SK-N-SH (cell line): ENCODE results near the gene RBM17.

Experiments used
- FOXM1 ChIP-seq: IDR thresholded peaks from 2 replicates; pipeline ENCODE4 v1.4.0; 2012; ENCODE audit warnings: low read depth, mild to moderate bottlenecking
- POLR2AphosphoS5 ChIP-seq: IDR thresholded peaks from 2 replicates; pipeline ENCODE4 v1.6.1; 2012; ENCODE audit warnings: low read depth, low read length
- TAF1 ChIP-seq: IDR thresholded peaks from 2 replicates; pipeline ENCODE4 v1.6.1; 2012; ENCODE audit warnings: low read depth, mild to moderate bottlenecking, low read length, moderate library complexity, borderline replicate concordance
- YY1 ChIP-seq: IDR thresholded peaks from 2 replicates; pipeline ENCODE4 v1.4.0; 2012; ENCODE audit warnings: low read depth, mild to moderate bottlenecking
- TF ChIP-seq, protein P1 (sequence below): IDR thresholded peaks from 2 replicates; pipeline ENCODE4 v1.4.0; 2012; ENCODE audit warnings: low read depth, borderline replicate concordance
- TF ChIP-seq, protein P2 (sequence below): fragments of 200-600 bp; sonication (generic); IDR thresholded peaks from 2 replicates; pipeline ENCODE4 v1.6.1; 2017; ENCODE audit warnings: antibody characterized with exemption, mild to moderate bottlenecking, moderate library complexity
- TF ChIP-seq, protein P3 (sequence below): fragments of 150-350 bp; IDR thresholded peaks from 2 replicates; pipeline ENCODE4 v1.6.1; 2016; ENCODE audit warnings: mild to moderate bottlenecking, low read depth, low read length

DNA sequence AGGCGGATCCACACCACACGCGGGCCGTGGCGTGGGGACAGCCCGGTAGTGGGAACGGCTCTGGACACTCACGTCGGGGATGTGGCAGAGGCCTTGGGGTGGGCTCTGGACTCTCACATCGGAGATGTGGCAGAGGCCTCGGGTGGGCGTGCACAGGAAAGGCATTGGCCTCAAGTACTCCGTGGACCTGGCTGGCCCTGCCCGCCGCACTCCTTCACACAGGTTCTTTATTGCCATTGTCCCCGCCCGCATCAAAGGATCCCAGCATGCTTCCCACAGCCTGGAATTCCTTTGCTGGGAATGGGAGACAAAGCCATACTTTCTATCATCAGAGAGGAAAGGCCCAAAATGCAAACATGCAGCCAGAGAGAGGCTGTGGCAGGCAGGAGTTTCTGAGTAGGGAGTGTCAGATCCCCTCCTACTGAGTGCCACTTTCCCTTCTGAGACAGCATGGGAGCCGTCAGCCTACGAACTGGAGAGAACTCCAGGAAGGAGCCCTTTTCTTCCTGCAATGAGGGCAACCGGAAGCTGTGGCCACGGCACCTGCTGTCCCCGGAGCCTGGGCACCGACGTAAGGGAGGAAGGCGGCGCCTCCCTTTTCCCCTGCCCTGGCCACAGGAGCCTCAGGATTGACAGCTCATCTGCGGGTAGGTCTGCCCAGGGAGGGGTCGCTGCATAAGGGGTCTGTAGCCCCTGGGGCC lies 51.5 kb downstream of the RBM17 start:
- TF ChIP-seq POLR2AphosphoS5 = no peak
- TF ChIP-seq YY1 = no peak
- TF ChIP-seq, protein P1, sequence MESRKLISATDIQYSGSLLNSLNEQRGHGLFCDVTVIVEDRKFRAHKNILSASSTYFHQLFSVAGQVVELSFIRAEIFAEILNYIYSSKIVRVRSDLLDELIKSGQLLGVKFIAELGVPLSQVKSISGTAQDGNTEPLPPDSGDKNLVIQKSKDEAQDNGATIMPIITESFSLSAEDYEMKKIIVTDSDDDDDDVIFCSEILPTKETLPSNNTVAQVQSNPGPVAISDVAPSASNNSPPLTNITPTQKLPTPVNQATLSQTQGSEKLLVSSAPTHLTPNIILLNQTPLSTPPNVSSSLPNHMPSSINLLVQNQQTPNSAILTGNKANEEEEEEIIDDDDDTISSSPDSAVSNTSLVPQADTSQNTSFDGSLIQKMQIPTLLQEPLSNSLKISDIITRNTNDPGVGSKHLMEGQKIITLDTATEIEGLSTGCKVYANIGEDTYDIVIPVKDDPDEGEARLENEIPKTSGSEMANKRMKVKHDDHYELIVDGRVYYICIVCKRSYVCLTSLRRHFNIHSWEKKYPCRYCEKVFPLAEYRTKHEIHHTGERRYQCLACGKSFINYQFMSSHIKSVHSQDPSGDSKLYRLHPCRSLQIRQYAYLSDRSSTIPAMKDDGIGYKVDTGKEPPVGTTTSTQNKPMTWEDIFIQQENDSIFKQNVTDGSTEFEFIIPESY = no peak
- TF ChIP-seq TAF1 = no peak
- TF ChIP-seq, protein P2, sequence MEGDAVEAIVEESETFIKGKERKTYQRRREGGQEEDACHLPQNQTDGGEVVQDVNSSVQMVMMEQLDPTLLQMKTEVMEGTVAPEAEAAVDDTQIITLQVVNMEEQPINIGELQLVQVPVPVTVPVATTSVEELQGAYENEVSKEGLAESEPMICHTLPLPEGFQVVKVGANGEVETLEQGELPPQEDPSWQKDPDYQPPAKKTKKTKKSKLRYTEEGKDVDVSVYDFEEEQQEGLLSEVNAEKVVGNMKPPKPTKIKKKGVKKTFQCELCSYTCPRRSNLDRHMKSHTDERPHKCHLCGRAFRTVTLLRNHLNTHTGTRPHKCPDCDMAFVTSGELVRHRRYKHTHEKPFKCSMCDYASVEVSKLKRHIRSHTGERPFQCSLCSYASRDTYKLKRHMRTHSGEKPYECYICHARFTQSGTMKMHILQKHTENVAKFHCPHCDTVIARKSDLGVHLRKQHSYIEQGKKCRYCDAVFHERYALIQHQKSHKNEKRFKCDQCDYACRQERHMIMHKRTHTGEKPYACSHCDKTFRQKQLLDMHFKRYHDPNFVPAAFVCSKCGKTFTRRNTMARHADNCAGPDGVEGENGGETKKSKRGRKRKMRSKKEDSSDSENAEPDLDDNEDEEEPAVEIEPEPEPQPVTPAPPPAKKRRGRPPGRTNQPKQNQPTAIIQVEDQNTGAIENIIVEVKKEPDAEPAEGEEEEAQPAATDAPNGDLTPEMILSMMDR = no peak
- no peak for TF ChIP-seq FOXM1
- TF ChIP-seq, protein P3, sequence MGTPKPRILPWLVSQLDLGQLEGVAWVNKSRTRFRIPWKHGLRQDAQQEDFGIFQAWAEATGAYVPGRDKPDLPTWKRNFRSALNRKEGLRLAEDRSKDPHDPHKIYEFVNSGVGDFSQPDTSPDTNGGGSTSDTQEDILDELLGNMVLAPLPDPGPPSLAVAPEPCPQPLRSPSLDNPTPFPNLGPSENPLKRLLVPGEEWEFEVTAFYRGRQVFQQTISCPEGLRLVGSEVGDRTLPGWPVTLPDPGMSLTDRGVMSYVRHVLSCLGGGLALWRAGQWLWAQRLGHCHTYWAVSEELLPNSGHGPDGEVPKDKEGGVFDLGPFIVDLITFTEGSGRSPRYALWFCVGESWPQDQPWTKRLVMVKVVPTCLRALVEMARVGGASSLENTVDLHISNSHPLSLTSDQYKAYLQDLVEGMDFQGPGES = no peak
